Measurements from ENCODE around the gene CCDC157. TPM values are rescaled to one million over a fixed set of nuclear protein-coding genes. Genes with fewer than 3 reads are reported as not detected.

The CCDC157 gene
- total and polyA plus RNA-seq, 11 donors = 0.42 to 1.7 (median 1.1) TPM

DNA sequence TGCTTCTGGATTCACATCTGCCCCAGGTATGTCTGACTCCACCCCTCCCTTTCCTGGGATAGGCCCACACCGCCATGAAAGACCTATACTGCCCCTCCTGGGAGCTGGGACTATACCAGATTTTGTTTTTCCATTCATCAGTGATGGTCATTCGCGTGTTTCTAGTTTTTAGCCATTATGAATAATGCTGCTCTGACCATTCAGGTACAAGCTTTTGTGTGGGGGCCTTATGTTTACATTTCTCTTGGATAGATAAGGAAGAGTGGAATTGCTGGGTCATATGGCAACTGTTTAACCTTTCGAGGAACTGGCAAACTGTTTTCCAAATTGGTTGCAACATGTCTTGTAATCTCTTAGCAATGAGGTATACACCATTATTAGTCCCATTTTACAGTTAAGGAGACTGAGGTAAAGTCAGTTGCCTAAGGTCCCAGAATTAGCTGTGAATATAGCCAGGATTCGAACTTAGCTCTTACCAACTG lies 28.9 kb upstream of the CCDC157 start:
- TF ChIP-seq POLR2A (IDR thresholded peaks at IDR 0.05) (no peak), CTCF (IDR thresholded peaks at IDR 0.05) (peak in 1 of 12 donors; percentile 10)
- DNase-seq (no peak), ATAC-seq (no peak)
- Histone ChIP-seq H3K4me3 (no peak overlapping the region), H3K4me1 (peaks cover 0 to 40% (median 28%) of the 10 kb centered on the region in 12 donors), H3K9me3 (no peaks in the 10 kb centered on the region), H3K27ac (peak overlapping the region in 1 of 12 donors; percentile 66), H3K36me3 (peaks cover 0 to 30% (median 21%) of the 10 kb centered on the region in 9 donors), H3K27me3 (no peaks in the 10 kb centered on the region)
- intact Hi-C loops (cut with DNase I) = loop anchor here in 7 of 10 donors (1.0 to 5.0 kb wide), 7 partner anchors 29 to 59 kb away; partner anchors contain the start of genes CASTOR1 (in 5 of the 7), RNF215 (in 2 of the 7), CCDC157 (in 1 of the 7) and SF3A1 (in 1 of the 7)
- 83 to 87% (median 84%) methylated on average over 5 of the region's 5 CpGs for WGBS, 4 donors

GRCh38 chr22:30328466-30329049 lies 28.2 kb upstream of the CCDC157 start:
- Histone ChIP-seq H3K27me3 (no peaks in the 10 kb centered on the region), H3K4me3 (no peak overlapping the region), H3K9me3 (no peaks in the 10 kb centered on the region), H3K36me3 (peaks cover 0 to 37% (median 27%) of the 10 kb centered on the region in 9 donors), H3K27ac (peak overlapping the region in 1 of 12 donors; percentile 25), H3K4me1 (peaks cover 0 to 34% (median 24%) of the 10 kb centered on the region in 12 donors)
- whole genome bisulfite sequencing, 4 donors = 70 to 77% (median 72%) methylated on average over 3 of the region's 3 CpGs
- intact Hi-C loops (cut with DNase I) = loop anchor here in 4 of 10 donors (5.0 kb wide), 3 partner anchors 36 to 59 kb away; partner anchors contain the start of genes CASTOR1 (in 3 of the 4) and RNF215 (in 1 of the 4)
- TF ChIP-seq CTCF (IDR thresholded peaks at IDR 0.05) (no peak), POLR2A (IDR thresholded peaks at IDR 0.05) (no peak)
- no peak for DNase-seq
- ATAC-seq = no peak

DNA sequence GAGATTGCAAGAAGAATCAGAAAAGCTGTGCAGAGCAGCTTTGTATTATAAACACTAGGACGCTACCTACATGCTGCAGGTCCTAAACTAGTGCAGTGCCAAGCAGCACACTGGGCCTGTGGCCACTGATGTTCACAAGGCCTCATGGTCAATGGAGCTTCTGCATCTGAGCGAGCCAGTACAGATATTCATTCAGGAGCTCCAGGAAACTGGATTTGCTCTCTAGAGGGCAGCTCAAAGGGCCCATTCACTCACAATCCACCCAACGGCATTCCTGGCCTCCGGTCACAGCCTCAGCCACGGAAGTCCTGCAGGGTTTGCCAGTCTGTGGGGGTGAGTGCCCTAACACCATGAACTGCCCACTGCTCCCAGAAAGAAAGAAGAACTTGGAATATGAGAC lies 24.3 kb upstream of the CCDC157 start:
- no peak for ATAC-seq
- H3K27ac ChIP-seq = no peak overlapping the region
- intact Hi-C loops (cut with DNase I) = no loop called here

More for the DNA sequence above, 24.3 kb upstream of the CCDC157 start:
- Histone ChIP-seq H3K9me3 (no peaks in the 10 kb centered on the region), H3K4me1 (peaks cover 0 to 20% (median 4%) of the 10 kb centered on the region in 12 donors), H3K27me3 (no peaks in the 10 kb centered on the region), H3K36me3 (peaks cover 5 to 76% (median 67%) of the 10 kb centered on the region in 9 donors), H3K4me3 (no peak overlapping the region)
- 77 to 93% (median 85%) methylated on average over 4 to 5 of the region's 5 CpGs for WGBS, 4 donors
- DNase-seq = no peak
- TF ChIP-seq POLR2A (IDR thresholded peaks at IDR 0.05) (no peak), CTCF (IDR thresholded peaks at IDR 0.05) (no peak)
